Fibroblast of skin of left quadriceps (primary cell): ENCODE measurements around the gene TBX20.

Experiments used
- DNase-seq, 2 experiments: peaks; one replicate each; pipeline ENCODE4 v3.0.0-alpha.2; 2013; ENCODE audit warnings: low read depth in 2 of 2

Gene TBX20

GRCh38 chr7:35253710-35254495 lies at the start of gene TBX20:
Gene TBX20, minus strand, starts transcription at chr7:35254100. Its CDS starts 480 bp downstream, at chr7:35253620.
- peak in 1 of 2 experiments; percentile 9 for DNase-seq

- no peak for DNase-seq
Observed at GRCh38 chr7:35289376-35289775, 35.5 kb upstream of the TBX20 start.

GRCh38 chr7:35286986-35287385 lies 33.1 kb upstream of the TBX20 start:
- DNase-seq, result no peak

- DNase-seq, result no peak
Observed at GRCh38 chr7:35286422-35286821, 32.5 kb upstream of the TBX20 start.

GRCh38 chr7:35285799-35286198 lies 31.9 kb upstream of the TBX20 start:
- no peak for DNase-seq

- DNase-seq, result no peak
Observed at GRCh38 chr7:35280902-35281301, 27.0 kb upstream of the TBX20 start.

- DNase-seq, result no peak
Observed at GRCh38 chr7:35277359-35277758, 23.5 kb upstream of the TBX20 start.

GRCh38 chr7:35272246-35272645 lies 18.3 kb upstream of the TBX20 start:
- DNase-seq, result no peak

GRCh38 chr7:35268953-35269352 lies 15.1 kb upstream of the TBX20 start:
- no peak for DNase-seq

- DNase-seq, result no peak
Observed at GRCh38 chr7:35267411-35267810, 13.5 kb upstream of the TBX20 start.

- no peak for DNase-seq
Observed at GRCh38 chr7:35263396-35263795, 9.5 kb upstream of the TBX20 start.

GRCh38 chr7:35261476-35262285 lies 7.8 kb upstream of the TBX20 start:
- no peak for DNase-seq

- no peak for DNase-seq
Observed at GRCh38 chr7:35261041-35261440, 7.1 kb upstream of the TBX20 start.

GRCh38 chr7:35260246-35260645 lies 6.3 kb upstream of the TBX20 start:
- DNase-seq, result no peak

- no peak for DNase-seq
Observed at GRCh38 chr7:35259523-35259908, 5.6 kb upstream of the TBX20 start.

- no peak for DNase-seq
Observed at GRCh38 chr7:35258868-35259522, 5.1 kb upstream of the TBX20 start.

GRCh38 chr7:35258125-35258867 lies 4.4 kb upstream of the TBX20 start:
- no peak for DNase-seq

GRCh38 chr7:35257251-35258124 lies 3.6 kb upstream of the TBX20 start:
- no peak for DNase-seq

- DNase-seq, result no peak
Observed at GRCh38 chr7:35256256-35257175, 2.6 kb upstream of the TBX20 start.
